IPS DF 4.7 (cell line): Measurements from ENCODE around the gene PCYT2.

Experiments
- DNase-seq: peaks from one replicate; pipeline ENCODE4 v3.0.0-alpha.2; 2013; ENCODE audit warnings: low spot score; ENCODE audit errors: extremely low read depth

Gene PCYT2

GRCh38 chr17:81902023-81902652 lies 9.1 kb downstream of the PCYT2 start, which contains the start of gene NPB:
Gene NPB, plus strand, starts transcription at chr17:81902238. Its CDS starts 40 bp downstream, at chr17:81902278.
- DNase-seq = no peak

- DNase-seq = no peak
Observed at GRCh38 chr17:81901167-81902022, 9.8 kb downstream of the PCYT2 start.

- no peak for DNase-seq
Observed at GRCh38 chr17:81900181-81900820, 10.9 kb downstream of the PCYT2 start.

- DNase-seq = no peak
Observed at GRCh38 chr17:81899514-81900166, 11.6 kb downstream of the PCYT2 start.

GRCh38 chr17:81898885-81899284 lies 12.3 kb downstream of the PCYT2 start:
- DNase-seq = no peak

GRCh38 chr17:81898029-81898866 lies 13.0 kb downstream of the PCYT2 start:
- no peak for DNase-seq

GRCh38 chr17:81895400-81895799 lies 15.8 kb downstream of the PCYT2 start:
- no peak for DNase-seq

- DNase-seq = no peak
Observed at GRCh38 chr17:81891303-81891552, 20.0 kb downstream of the PCYT2 start.

- DNase-seq = no peak
Observed at GRCh38 chr17:81890447-81891302, 20.5 kb downstream of the PCYT2 start.

GRCh38 chr17:81889602-81890001 lies 21.6 kb downstream of the PCYT2 start:
- DNase-seq = no peak

- no peak for DNase-seq
Observed at GRCh38 chr17:81888988-81889595, 22.1 kb downstream of the PCYT2 start.

GRCh38 chr17:81888105-81888987 lies 22.9 kb downstream of the PCYT2 start:
- no peak for DNase-seq

- no peak for DNase-seq
Observed at GRCh38 chr17:81885869-81886548, 25.2 kb downstream of the PCYT2 start.

GRCh38 chr17:81885454-81885853 lies 25.7 kb downstream of the PCYT2 start:
- DNase-seq = no peak

- no peak for DNase-seq
Observed at GRCh38 chr17:81884968-81885367, 26.2 kb downstream of the PCYT2 start.

- no peak for DNase-seq
Observed at GRCh38 chr17:81884520-81884919, 26.7 kb downstream of the PCYT2 start.

- DNase-seq = no peak
Observed at GRCh38 chr17:81879121-81879520, 32.1 kb downstream of the PCYT2 start.

GRCh38 chr17:81878294-81878693 lies 32.9 kb downstream of the PCYT2 start:
- no peak for DNase-seq
